Activated CD4-positive, alpha-beta T cell treated with anti-CD3 and anti-CD28 coated beads, Interleukin-2, amount 10 ng/mL, durations not matched to agents 7 days and 5 days (primary cell): ENCODE results near the gene MARK2. TPM values are rescaled to one million over a fixed set of nuclear protein-coding genes. Genes with fewer than 3 reads are reported as not detected.
"Not testable (repeated sequence)": the region's sequence is repeated elsewhere in the genome, so short reads cannot be mapped to it uniquely, and the experiment has no call there.

Experiments
- CTCF ChIA-PET: fragments of 350-600 bp; sonication (Branson Sonifier 250); formaldehyde crosslinking; loops from one replicate; lab custom pipeline; 2021; ENCODE audit warnings: antibody characterized with exemption; lab: Charles Lee
- POLR2A ChIA-PET: fragments of 350-600 bp; sonication (Branson Sonifier 250); formaldehyde crosslinking; loops from one replicate; lab custom pipeline; 2021; ENCODE audit warnings: antibody characterized with exemption; lab: Charles Lee
- DNase-seq: peaks from one replicate; pipeline ENCODE4 v3.0.0-alpha.2; 2020
- H3K27ac Mint-ChIP-seq: one replicate; pipeline ENCODE4 v1.8.0; 2021; ENCODE audit warnings: mild to moderate bottlenecking, moderate library complexity, mixed read lengths
- H3K27me3 Mint-ChIP-seq: one replicate; pipeline ENCODE4 v1.8.0; 2021; ENCODE audit warnings: mixed read lengths
- H3K36me3 Mint-ChIP-seq: one replicate; pipeline ENCODE4 v1.8.0; 2021; ENCODE audit warnings: low read depth, mixed read lengths
- H3K4me1 Mint-ChIP-seq: one replicate; pipeline ENCODE4 v1.8.0; 2021; ENCODE audit warnings: mixed read lengths
- H3K4me3 Mint-ChIP-seq: one replicate; pipeline ENCODE4 v1.8.0; 2021; ENCODE audit warnings: mild to moderate bottlenecking, moderate library complexity, mixed read lengths
- H3K9me3 Mint-ChIP-seq: one replicate; pipeline ENCODE4 v1.8.0; 2021; ENCODE audit warnings: mixed read lengths
- total RNA-seq, 2 experiments: library from RNA; stranded (reverse); gene quantifications; one replicate each; pipeline ENCODE4 v1.2.3, GENCODE V29; 2021

The MARK2 gene
- total RNA-seq = 10 to 100 TPM; 68.3 to 69.2 TPM

DNA sequence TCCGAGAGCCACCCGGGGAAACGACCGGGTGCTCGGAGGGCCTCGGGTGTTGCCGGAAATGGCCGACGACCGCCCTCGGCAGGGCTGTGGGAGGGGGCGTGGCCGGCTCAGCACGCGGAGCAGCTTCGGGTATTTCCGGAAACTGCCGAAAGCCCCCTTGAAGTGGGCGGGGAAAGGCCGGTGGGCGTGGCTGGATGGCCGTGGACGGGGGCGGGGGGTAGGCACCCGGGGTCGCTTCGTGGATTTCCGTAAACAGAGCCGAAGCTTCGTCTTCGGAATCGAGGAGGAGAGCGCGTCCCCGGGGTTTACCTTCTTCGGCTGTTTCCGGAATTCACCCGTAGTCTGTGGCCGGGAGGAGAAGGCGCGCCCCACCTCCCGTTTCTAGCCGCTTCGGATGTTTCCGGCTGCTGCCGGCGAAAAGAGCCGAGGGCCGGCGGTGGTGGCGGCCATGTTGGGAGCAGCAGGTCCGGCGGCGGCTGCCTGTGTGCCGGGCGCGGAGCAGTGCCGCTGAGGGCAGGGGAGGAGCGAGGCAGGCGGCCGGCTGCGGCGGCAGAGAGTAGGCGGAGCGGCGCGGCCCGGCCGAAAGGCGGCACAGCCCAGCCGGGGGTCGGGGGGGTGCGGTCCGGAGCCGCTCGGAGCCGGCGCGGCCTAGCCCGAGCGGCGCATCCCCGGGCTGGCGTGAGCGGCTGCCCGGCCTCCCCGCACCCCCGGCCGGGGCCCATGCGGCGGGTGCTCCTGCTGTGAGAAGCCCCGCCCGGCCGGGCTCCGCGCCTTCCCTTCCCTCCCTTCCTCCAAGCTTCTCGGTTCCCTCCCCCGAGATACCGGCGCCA lies at the start of gene MARK2:
Gene MARK2, plus strand, starts transcription at position 433 of the 830 bp plus-strand sequence. Its CDS starts 397 bp downstream, at position 830.
- H3K36me3 Mint-ChIP-seq = peaks cover 32% of the 10 kb centered on the region
- CTCF ChIA-PET = interaction anchor here (0.5 to 4.1 kb wide), 14 partner anchors 9 to 332 kb away, joined by 3 to 29 read pairs (median 4); no protein-coding TSS in a partner anchor
- POLR2A ChIA-PET = interaction anchor here (0.7 to 1.0 kb wide), 3 partner anchors 49 to 258 kb away, joined by 3 to 5 read pairs (median 3); no protein-coding TSS in a partner anchor
- peak; percentile 99 for DNase-seq
- H3K9me3 Mint-ChIP-seq = no peaks in the 10 kb centered on the region
- peaks cover 57% of the 10 kb centered on the region for H3K4me1 Mint-ChIP-seq
- H3K4me3 Mint-ChIP-seq = peak within 1 kb of the TSS; percentile 82
- H3K27me3 Mint-ChIP-seq = no peaks in the 10 kb centered on the region
- H3K27ac Mint-ChIP-seq = peak within 1 kb of the TSS; percentile 92

- Mint-ChIP-seq H3K27me3 (peaks cover 14% of the 10 kb centered on the region), H3K4me3 (no peak overlapping the region), H3K27ac (no peak overlapping the region), H3K36me3 (peaks cover 5% of the 10 kb centered on the region), H3K9me3 (peaks cover 14% of the 10 kb centered on the region), H3K4me1 (peaks cover 3% of the 10 kb centered on the region)
- DNase-seq = no peak
- ChIA-PET POLR2A (no interaction called here), CTCF (no interaction called here)
Observed at GRCh38 chr11:63791495-63792167, 47.3 kb upstream of the MARK2 start.

DNA sequence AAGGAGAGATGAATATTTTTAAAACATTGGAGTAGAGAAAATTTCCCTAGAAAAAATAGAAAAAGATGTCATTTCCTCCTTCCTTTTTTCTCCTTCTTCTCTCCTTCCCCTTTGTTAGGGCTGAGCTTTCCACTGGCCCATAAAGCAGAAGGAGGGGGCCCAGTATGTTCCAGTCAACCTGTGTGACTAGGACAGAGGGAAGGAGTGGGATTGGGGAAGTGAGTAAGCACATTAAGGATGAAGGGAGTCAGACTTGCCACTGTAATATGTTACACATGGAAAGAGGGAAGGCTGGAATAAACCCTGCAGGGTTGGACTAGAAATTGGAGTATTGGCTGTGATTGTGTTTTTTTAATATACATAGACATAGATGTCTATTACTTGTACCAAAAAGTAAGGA lies 45.7 kb upstream of the MARK2 start:
- POLR2A ChIA-PET = no interaction called here

GRCh38 chr11:63795066-63795465 lies 43.8 kb upstream of the MARK2 start:
- H3K4me3 Mint-ChIP-seq = no peak overlapping the region
- peaks cover 5% of the 10 kb centered on the region for H3K36me3 Mint-ChIP-seq
- peaks cover 12% of the 10 kb centered on the region for H3K27me3 Mint-ChIP-seq
- ChIA-PET CTCF (no interaction called here), POLR2A (no interaction called here)
- no peak overlapping the region for H3K27ac Mint-ChIP-seq
- DNase-seq = no peak
- H3K9me3 Mint-ChIP-seq = peaks cover 14% of the 10 kb centered on the region
- H3K4me1 Mint-ChIP-seq = peaks cover 3% of the 10 kb centered on the region

More for the DNA sequence above, 45.7 kb upstream of the MARK2 start:
- Mint-ChIP-seq H3K27me3 (peaks cover 12% of the 10 kb centered on the region), H3K4me1 (peaks cover 3% of the 10 kb centered on the region), H3K36me3 (peaks cover 5% of the 10 kb centered on the region), H3K9me3 (peaks cover 14% of the 10 kb centered on the region), H3K4me3 (no peak overlapping the region), H3K27ac (no peak overlapping the region)
- CTCF ChIA-PET = interaction anchor here (1.3 kb wide), 1 partner anchor 13 kb away, joined by 3 read pairs; no protein-coding TSS in a partner anchor
- DNase-seq = no peak

DNA sequence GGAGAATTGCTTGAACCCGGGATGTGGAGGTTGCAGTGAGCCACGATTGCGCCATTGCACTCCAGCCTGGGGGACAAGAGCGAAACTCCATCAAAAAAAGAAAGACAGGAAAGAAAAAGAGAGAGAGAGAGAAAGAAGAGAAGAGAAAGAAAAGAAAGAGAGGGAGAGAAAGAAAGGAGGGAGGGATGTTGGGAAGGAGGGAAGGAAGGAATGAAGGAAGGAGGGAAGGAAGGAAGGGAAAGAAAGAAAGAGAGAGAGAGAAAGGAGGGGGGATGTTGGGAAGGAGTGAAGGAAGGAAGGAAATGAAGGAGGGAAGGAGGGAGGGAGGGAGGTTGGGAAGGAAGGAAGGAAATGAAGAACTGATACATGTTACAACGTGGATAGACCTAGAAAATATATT lies 38.0 kb upstream of the MARK2 start:
- DNase-seq = no peak
- no peaks in the 10 kb centered on the region for H3K36me3 Mint-ChIP-seq
- ChIA-PET CTCF (interaction anchor here (0.6 to 0.9 kb wide), 2 partner anchors 8 to 358 kb away, joined by 3 to 4 read pairs; no protein-coding TSS in a partner anchor), POLR2A (no interaction called here)
- no peak overlapping the region for H3K4me3 Mint-ChIP-seq
- no peaks in the 10 kb centered on the region for H3K9me3 Mint-ChIP-seq
- H3K27me3 Mint-ChIP-seq = peaks cover 5% of the 10 kb centered on the region
- no peaks in the 10 kb centered on the region for H3K4me1 Mint-ChIP-seq
- H3K27ac Mint-ChIP-seq = no peak overlapping the region

DNA sequence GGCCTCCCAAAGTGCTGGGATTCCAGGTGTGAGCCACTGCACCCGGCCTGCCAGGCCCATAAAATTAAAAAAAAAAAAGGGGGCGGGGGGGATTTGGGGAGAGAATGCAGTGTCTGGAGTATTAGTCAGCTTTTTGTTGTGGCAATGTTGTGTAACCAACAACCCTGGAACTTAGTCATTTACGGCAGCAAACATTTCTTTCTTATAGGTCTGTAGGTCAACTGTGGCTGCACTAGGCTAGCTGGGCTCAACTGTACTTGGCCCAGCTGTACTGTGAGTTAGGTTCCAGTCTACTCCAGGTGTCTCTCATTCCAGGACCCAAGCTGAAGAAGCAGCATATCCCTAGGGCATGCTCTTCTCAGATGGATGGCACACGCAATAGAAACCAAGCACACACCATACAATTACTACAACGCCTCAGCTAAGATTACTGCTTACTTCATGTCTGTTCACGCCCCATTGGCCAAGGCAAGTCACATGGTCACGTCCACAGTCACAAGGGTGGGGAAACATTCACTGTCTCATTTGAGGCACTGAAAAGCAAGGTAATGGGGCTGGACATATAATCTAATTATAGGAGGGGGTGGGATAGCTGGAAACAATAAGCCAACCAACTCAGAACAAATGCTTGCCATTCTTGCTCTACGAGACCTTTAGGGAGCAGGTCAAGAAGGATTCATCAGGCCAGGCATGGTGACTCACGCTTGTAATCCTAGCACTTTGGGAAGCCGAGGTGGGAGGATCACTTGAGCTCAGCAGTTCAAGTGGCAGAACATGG lies 36.1 kb upstream of the MARK2 start:
- H3K27me3 Mint-ChIP-seq = peaks cover 2% of the 10 kb centered on the region
- POLR2A ChIA-PET = no interaction called here
- no peaks in the 10 kb centered on the region for H3K4me1 Mint-ChIP-seq
- no peak for DNase-seq
- H3K9me3 Mint-ChIP-seq = no peaks in the 10 kb centered on the region
- H3K4me3 Mint-ChIP-seq = no peak overlapping the region
- CTCF ChIA-PET = no interaction called here
- no peaks in the 10 kb centered on the region for H3K36me3 Mint-ChIP-seq
- no peak overlapping the region for H3K27ac Mint-ChIP-seq

GRCh38 chr11:63804259-63804658 lies 34.7 kb upstream of the MARK2 start:
- CTCF ChIA-PET = interaction anchor here (0.6 kb wide), 1 partner anchor 15 kb away, joined by 3 read pairs; no protein-coding TSS in a partner anchor
- POLR2A ChIA-PET = no interaction called here
- no peak for DNase-seq
- H3K27ac Mint-ChIP-seq = no peak overlapping the region
- H3K36me3 Mint-ChIP-seq = no peaks in the 10 kb centered on the region
- no peaks in the 10 kb centered on the region for H3K4me1 Mint-ChIP-seq
- no peaks in the 10 kb centered on the region for H3K9me3 Mint-ChIP-seq
- H3K4me3 Mint-ChIP-seq = no peak overlapping the region
- H3K27me3 Mint-ChIP-seq = peaks cover 2% of the 10 kb centered on the region

DNA sequence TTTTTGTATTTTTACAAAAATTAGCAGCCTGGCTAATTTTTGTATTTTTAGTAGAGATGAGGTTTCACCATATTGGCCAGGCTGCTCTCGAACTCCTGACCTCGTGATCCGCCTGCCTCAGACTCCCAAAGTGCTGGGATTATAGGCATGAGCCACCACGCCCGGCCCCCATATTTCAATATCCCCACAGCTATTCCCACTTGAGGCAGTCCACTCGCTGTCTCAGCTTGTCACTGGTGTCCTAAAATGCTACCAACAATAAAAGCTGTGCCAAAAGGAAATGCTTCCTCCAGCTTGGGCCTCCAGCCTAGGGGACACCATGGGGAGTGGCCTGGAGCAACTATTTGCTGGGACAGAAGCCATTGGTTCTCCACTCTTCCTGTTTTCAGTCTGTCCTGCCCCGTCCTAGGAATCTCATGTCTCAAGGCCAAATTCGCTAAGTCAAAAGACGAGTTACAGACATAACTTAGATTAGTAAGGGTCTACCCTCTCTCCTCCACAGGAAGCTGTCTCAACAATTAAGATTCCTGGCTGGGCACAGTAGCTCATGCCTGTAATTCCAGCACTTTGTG lies 33.0 kb upstream of the MARK2 start:
- H3K9me3 Mint-ChIP-seq = no peaks in the 10 kb centered on the region

GRCh38 chr11:63810383-63810782 lies 28.5 kb upstream of the MARK2 start:
- H3K27me3 Mint-ChIP-seq, POLR2A ChIA-PET, H3K36me3 Mint-ChIP-seq, DNase-seq, CTCF ChIA-PET, H3K9me3 Mint-ChIP-seq, H3K4me3 Mint-ChIP-seq, H3K27ac Mint-ChIP-seq: not testable (repeated sequence)
- peaks cover 23% of the 10 kb centered on the region for H3K4me1 Mint-ChIP-seq

More for the DNA sequence above, 33.0 kb upstream of the MARK2 start:
- H3K27ac Mint-ChIP-seq = no peak overlapping the region
- POLR2A ChIA-PET = no interaction called here
- H3K4me3 Mint-ChIP-seq = no peak overlapping the region
- CTCF ChIA-PET = interaction anchor here (0.6 to 0.9 kb wide), 3 partner anchors 25 to 210 kb away, joined by 3 read pairs; partner anchors contain the start of gene ZFTA
- H3K27me3 Mint-ChIP-seq = peaks cover 2% of the 10 kb centered on the region
- peaks cover 2% of the 10 kb centered on the region for H3K4me1 Mint-ChIP-seq
- H3K36me3 Mint-ChIP-seq = no peaks in the 10 kb centered on the region
- DNase-seq = no peak

DNA sequence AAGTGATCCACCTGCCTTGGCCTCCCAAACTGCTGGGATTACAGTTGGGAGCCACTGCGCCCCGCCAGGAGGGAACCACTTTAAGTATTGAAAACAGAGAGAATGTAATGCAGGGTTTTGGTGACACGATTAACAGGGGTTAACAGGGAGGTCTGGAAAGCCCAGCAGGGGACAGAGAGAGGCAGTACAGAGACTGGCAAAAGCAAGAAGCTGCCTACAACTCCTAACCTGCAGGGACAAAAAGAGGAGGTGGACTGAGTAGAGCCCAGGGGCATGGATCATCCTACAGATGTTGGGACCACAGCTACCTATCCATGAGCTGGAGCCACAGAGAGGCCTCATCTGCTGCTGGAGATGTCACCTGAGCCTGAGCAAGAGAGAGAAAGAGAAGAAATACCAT lies 27.4 kb upstream of the MARK2 start:
- peaks cover 30% of the 10 kb centered on the region for H3K4me1 Mint-ChIP-seq
- POLR2A ChIA-PET = no interaction called here
- H3K27me3 Mint-ChIP-seq = peaks cover 2% of the 10 kb centered on the region
- H3K36me3 Mint-ChIP-seq = peaks cover 14% of the 10 kb centered on the region
- H3K27ac Mint-ChIP-seq = no peak overlapping the region
- H3K4me3 Mint-ChIP-seq = peak overlapping the region; percentile 63
- CTCF ChIA-PET = no interaction called here
- DNase-seq = no peak
- no peaks in the 10 kb centered on the region for H3K9me3 Mint-ChIP-seq

- H3K27ac Mint-ChIP-seq = peak within 1 kb of the TSS; percentile 78
- peaks cover 2% of the 10 kb centered on the region for H3K27me3 Mint-ChIP-seq
- H3K4me3 Mint-ChIP-seq = peak within 1 kb of the TSS; percentile 80
- no peaks in the 10 kb centered on the region for H3K9me3 Mint-ChIP-seq
- CTCF ChIA-PET = interaction anchor here (0.6 to 1.3 kb wide), 3 partner anchors 23 to 50 kb away, joined by 3 to 4 read pairs (median 4); no protein-coding TSS in a partner anchor
- POLR2A ChIA-PET = no interaction called here
- H3K4me1 Mint-ChIP-seq = peaks cover 32% of the 10 kb centered on the region
- peaks cover 20% of the 10 kb centered on the region for H3K36me3 Mint-ChIP-seq
- DNase-seq = peak; percentile 78
Observed at GRCh38 chr11:63813035-63813562, 25.8 kb upstream of the MARK2 start, which contains the start of gene SPINDOC. SPINDOC (plus strand) TSS chr11:63813456; CDS start chr11:63813687, 231 bp downstream.
